HG02840 (cell line): ENCODE measurements around the gene KCNJ2.

Experiments used
- ATAC-seq: cut with Tn5 transposase; IDR thresholded peaks from one replicate; pipeline ENCODE4 v1.9.1; 2021; ENCODE audit warnings: mild to moderate bottlenecking, moderate library complexity, moderate number of reproducible peaks; ENCODE audit not compliant: unreplicated experiment, low FRiP score

KCNJ2 gene

DNA sequence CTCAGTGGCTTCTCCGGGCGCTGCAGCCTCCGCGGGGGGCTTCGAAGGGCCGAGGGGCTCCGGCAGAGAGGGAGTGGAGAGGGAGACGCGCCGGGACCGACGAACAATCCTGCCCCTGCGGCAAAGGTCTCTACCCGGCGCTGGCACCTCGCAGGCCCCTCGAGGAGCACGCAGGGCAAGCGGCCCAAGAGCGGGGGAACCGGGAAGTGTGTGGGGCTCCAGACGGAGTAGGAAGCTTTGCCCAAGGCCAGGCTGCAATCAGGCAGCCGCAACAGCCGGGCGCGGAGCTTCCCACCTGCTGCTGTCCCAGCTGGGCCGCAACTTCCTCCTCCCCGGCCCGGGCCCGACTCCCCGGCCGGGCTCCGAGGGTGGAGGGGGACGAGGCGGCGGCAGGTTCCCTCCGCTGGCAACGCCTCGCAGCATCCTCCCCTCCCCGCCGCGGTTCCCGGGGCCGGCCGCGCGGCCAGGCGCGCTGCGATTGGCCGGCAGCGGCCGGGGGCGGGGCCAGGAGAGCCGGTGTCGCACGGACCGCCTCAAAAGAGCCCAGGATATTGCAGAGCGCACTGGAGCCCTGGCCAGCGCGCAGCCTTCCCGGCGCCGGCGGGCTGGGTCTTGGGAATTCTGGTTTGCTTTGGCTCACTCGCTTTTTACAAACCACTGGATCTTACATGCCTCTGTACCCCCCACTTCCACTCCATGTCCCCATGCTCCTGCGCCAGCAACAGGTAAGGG, at the start of gene KCNJ2:
Gene KCNJ2 (plus strand): TSS at position 556 of the 732 bp plus-strand sequence. CDS start 5,508 bp downstream, outside the sequence.
- ATAC-seq = peak; percentile 95

DNA sequence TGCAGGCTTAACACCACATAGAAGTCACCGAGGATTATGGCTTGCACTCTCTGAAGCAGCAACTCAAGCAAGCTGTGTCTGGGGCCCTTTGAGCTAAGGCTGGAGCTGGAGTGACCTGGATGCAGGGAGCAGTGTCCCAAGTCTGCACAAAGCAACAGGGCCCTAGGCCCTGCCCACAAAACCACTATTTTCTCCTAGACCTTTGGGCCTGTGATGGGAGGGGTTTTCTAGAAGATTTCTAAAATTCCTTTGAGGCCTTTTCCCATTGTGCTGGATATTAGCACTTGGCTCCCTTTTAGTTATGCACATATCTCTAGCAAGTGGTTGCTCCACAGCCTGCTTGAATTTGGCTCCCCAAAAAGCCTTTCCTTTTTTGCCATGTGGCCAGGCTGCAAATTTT, 49.8 kb upstream of the KCNJ2 start:
- no peak for ATAC-seq

DNA sequence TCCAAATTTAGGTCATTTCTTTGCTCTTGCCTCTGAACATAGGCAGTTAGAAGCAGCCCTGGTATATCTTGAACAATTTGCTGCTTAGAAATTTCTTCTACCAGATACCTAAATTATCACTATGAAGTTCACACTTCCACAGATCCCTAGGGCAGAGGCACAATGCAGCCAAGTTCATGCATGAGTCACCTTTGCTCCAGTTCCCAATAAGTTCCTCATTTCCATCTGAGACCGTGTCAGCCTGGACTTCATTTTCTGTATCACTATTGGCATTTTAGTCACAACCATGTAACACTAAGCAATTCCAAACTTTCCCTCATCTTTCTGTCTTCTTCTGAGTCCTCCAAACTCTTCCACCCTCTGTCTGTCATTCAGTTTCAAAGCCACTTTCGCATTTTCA, 49.3 kb upstream of the KCNJ2 start:
- no peak for ATAC-seq

DNA sequence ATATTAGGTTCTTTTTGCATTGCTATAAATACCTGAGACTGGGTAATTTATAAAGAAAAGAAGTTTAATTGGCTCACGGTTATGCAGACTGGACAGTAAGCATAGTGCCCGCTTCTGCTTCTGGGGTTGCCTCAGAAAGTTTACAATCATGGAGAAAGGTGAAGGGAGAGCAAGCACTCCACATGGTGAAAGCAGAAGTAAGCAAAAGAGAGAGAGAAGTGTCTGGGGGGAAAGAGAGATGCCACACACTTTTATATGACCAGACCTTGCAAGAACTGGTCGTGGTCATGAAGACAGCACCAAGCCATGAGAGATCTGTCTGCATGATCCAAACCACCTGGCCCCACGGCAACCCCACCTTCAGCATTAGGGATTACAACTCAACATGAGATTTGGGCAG, 48.9 kb upstream of the KCNJ2 start:
- ATAC-seq = no peak

DNA sequence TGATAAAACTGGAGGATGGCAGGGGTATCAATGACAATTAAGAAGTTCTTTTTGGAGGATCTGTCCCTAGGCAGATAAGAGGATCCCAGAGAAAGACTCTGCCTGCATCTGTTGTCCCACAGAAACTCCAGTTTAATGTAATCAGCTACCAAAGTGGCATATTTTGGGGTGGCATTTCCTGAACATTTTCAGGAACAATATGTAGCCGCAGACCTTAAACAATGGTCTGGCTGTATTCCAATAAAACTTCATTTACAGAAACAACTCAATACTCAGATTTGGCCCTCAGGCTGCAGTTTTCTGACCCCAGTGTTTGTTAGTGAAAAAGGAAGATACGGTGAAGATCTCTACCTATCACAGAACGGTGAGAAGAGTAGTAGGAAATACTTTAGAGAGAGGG, 48.2 kb upstream of the KCNJ2 start:
- ATAC-seq = no peak

DNA sequence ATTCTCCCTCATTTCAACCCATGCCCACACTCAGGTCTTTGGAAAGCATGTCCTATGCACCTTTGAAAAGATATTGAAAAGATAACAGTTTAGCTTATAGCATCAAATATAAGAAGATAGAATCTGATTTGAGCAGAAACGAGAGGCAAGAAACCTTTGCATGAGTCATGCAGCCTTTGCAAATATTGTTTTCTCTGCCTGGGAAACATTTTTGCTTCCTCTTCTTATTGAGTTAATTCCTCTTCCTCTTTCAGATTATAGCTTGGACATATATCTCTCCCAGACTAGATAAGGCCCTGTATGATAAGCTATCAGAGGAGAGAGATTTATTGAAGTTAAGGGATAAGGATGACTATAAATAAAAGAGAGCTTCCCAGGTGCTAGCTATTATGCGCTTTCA, 46.1 kb upstream of the KCNJ2 start:
- no peak for ATAC-seq

DNA sequence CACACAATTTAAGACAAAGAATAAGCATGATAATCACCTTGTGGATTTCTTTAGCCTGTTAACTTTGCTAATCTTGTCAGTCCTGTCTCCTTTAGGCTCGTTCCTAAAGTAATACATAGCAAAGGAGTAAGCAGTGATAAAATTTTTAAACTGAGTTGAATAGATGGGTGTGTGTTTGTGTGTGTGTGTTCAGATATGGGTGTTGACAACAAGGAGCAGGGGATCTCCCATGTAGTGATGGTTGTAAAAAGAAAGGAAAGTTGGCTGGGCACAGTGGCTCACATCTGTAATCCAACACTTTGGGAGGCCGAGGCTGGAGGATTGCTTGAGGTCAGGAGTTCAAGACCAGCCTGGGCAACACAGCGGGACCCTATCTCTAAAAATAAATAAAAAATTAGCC, 44.6 kb upstream of the KCNJ2 start:
- no peak for ATAC-seq

DNA sequence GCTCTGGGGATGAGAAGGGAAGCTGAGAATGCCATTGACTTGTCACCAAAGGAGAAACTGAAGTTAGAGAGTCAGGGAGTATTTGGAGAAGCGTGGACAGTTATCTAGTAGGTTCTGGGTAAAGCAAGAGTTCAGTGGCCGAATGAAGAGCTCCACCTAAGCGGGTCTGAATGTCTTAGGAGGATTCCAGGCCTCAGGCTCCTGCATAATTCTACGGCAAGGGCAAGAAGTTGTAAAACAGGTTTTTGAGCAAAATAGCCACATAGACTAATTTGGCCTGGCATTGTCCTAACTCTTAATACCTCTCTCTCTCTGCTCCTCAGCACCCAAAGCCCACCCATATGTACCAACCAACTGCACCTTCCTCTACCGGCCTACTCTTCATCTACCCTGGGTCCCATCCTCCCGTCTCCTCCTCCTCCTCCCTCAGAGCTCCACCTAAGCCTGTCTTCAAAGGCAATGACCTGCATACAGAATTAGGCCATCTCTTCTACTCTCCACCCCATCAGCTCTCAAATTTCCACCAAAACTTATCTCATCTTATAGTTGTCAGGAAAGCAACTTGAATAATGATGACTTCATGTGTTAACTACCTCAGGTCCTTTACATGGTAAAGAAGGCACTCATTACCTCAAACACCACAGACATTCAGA, 42.0 kb upstream of the KCNJ2 start:
- ATAC-seq = no peak

DNA sequence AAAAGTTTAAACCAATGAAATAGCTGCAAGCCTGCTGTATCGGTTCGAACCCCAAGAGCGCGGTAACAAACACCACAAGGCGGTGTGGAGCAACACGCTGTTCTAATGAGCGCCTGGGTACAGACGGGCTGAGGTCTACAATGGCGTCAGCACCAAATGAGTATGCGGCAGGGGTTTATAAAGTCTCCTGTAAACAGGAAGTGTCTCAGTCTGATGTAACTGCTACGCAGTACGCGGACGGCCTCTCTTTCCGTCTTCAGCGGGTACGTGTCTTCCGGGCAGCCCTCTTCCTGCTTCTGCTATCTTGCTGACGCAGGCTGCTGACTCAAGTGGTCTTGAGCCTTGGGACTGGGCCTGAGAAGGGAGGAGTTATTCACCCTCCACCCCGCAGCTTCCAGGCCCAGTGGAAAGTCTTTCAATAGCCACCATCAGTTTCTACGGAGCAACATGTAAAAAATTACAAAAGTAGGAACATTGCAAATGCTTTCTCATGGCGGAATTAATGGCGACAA, 40.5 kb upstream of the KCNJ2 start:
- no peak for ATAC-seq

DNA sequence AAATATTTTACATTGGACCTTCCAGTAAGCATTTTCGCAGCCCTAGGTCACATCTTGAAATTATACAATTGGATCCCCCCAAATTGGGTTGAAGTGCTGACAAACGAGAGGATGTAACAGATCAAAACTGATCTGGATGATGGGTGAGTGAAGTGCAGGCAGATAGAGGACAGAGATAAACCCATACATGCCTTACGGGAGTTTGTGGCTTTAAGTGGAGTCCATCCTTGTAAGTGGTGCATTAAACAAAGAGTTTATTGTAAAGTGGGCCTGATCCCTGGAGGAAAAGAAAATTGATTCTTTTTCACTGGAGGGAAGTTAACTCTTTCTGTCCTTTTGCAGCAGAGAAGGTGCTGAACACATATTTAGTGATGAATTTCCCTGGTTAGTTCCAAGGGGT, 39.0 kb upstream of the KCNJ2 start:
- no peak for ATAC-seq

DNA sequence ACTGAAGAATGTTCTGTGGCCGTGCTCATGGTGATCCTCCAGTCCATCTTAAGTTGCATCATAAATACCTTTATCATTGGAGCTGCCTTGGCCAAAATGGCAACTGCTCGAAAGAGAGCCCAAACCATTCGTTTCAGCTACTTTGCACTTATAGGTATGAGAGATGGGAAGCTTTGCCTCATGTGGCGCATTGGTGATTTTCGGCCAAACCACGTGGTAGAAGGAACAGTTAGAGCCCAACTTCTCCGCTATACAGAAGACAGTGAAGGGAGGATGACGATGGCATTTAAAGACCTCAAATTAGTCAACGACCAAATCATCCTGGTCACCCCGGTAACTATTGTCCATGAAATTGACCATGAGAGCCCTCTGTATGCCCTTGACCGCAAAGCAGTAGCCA, 36.8 kb upstream of the KCNJ2 start:
- ATAC-seq = no peak

DNA sequence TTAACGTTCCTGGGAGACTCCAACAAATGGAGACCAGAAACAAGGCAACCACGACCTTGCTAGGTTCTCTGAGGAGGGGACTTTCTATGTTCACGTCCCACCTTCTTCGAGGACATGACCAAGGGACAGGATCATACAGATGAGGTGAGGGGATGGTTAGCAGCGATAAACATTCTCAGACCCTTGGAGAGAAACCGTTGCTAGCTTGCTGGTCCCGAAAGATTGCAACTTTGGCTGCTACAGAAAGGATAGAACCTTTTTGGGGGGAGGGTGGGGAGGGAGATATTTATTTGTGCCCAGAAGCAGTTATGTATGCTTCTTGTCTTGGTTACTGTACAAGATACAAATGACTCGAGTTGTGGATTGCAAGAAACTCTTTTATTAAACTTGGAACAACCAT, 35.3 kb upstream of the KCNJ2 start:
- no peak for ATAC-seq

DNA sequence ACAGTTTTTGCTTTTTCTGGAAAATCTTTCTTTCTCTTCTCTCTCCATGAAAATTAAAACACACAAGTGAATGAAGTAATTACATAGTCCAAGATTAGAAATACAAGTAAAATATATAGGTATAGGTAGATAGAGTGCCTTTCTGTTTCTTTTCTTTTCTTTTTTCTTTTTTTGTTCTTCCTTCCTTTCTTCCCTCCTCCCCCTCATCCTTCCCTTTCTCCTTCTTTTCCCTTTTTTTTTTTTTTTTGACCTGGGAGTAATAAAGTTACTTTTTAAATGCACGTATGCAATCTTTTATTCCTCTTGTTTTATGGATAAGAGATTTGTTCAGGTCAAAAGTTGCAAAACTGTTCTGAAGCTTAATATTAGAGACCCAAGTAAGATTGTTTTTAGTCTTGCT, 34.6 kb upstream of the KCNJ2 start:
- ATAC-seq = no peak

DNA sequence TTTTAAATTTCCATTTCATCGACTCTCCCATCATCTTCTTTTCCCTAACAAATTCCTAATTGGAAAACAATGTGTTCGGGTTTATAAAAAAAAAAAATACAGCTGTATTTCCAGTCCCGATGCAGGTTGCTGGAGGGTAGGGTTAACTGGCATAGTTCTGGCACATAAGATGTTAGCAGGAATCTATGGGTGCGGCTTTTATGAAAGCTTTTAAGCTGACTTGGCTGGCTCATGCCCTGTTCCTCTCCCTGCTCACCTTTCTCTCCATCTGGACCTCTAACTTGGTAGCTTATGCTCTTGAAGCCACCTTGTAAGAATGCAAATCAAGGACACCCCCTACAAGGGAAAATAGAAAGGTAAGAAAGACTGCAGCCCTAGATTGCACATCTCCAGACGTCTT, 33.2 kb upstream of the KCNJ2 start:
- ATAC-seq = no peak

DNA sequence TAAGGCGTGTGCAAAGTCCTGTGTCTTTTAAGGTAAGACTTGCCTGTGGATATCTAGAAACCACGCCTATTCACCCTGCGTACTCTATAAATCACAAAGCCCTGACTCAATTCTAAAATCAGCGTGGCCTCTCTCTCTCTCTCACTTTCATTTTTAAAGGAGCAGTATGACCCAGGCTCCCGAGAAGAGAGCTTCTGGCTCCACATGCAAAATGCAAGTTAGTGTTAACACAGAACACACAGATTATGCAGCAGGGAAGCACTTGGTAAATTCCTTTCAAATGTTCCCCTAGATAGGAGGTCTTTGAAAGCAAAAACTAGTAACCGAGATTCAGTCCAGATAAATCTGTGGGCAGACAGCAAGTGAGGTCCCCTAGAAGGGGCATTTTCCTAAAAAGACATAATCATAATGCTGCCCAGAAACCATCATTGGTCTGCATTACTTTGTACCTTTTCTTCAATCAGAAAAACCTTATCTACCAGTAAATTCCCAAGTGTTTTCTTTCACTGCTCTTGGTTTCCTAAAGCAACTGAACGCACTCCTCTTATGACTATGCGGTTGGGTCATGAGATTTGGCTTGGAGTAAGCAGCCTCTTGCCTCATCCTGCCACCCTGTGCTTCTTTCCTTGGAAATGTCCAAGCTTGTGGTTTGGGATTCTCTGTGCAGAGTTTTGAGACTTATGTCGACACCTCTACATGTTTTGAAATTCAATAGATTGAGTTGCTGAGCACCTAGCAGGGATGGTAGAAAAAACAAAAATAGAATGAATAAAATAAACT, 31.7 kb upstream of the KCNJ2 start:
- peak; percentile 98 for ATAC-seq

DNA sequence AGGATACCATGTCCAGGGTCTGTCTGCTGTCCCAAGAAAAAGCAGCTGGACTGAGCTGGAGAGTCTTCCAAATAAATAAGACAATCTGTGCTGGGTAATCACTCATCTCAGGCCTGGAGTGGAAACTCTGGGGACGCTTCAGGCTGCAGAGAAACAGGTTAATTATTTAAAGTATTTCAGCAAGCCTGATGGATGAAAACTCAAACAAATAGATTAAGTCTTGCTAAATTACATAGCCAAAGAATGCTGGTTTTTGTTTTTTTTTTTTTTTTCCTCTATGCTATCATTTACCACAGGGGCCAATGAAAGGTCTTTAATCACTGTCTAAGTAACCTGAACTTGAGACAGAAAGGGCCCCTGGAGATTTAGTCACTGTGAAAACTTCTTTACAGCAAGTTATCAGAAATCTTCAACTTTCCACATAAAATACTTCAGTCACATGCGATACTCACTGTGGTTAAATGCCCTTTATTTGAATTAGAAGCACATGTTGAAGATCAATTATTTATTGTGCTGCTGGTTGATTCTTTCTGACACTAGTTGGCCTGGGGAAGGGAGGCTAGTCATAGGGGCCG, 31.0 kb upstream of the KCNJ2 start:
- ATAC-seq = no peak

DNA sequence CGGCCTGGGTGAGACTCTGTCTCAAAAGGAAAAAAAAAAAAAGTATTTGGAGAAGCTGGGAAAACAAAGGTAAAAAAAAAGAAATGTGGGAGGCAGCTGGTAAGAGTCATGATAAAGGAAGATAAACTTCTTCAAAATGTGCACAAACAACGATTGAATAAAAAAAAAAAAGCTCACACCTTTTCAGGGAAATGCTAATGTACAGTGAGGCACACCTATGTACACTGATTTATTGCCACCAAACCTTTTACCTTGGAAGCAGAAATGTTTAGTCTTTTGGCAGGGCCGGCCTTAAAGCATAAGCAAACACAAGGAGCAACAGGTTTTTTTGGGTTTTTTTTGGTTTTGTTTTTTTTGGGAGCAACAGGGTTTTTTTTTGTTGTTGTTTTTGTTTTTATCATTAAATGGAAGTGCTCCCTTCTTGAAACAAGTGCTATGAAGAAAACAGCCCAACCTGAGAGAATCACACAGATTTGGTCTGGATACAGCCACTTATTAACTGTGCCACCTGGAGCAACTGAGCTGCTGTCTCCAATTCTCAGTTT, 29.8 kb upstream of the KCNJ2 start:
- no peak for ATAC-seq

DNA sequence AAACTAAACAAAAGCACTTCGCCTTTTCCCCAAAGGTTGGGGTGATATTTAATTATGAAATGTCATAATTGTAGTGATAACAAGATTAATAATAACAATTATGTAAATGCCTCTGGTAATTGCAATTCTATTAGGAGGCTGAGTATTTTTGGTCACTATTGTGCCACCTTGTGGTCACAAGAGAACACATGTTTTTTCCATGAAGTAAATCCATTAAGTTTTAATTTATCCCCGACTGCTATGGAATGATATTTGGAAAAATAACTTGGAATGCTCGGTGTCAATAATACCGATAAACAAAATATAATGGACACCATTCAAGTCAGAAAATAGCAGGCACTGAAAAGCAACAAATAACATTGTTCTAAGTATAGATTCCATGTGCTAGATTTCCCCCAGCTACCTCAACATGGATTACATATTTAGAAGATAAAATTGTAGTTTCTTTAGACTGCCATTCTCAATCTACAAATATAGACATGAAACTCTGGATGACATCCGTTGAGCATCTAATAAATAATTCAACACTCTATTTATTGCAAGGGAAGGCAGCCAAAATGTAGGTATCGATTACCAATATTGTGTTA, 25.0 kb upstream of the KCNJ2 start:
- ATAC-seq = no peak

DNA sequence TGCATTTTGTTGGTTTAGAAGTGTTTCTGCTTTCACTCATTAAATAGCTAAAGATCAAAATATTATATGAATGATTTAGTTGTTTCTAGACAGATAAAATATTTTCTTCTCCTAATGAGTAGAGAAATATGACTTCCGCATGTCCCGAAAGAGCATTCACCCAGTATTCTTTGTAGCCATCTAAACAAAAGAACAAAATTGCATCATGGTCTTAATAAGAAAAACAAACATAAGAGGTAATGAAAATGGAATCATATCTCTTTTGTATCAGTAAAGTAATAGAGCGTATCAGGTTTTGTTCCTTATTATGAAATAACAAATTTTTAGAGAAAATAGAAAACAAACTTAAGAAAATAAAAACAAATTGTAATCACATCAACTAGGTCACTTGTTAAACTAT, 16.1 kb upstream of the KCNJ2 start:
- no peak for ATAC-seq

DNA sequence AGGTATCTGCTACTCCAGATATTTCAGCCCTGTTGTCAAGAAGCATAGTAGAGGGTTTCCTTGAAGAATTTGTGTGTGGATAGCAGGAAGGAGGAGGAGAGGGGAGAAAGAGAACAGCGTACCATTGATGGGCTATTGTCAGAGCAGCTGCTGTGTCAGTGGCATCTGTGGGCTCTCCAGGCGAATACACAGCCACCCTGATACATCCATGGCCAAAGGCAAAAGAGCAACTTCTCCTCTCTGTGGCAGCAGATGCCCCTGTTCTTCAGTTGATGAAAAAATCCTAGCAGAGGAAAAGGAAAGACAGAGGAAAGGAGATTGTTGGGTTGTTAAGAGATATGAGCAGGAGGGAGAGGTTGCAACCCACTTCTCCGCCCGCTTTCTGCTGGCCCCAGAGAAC, 12.2 kb upstream of the KCNJ2 start:
- no peak for ATAC-seq
